HG03060 (cell line): Measurements from ENCODE around the gene CHST5.
"Not testable (repeated sequence)": the region's sequence is repeated elsewhere in the genome, so short reads cannot be mapped to it uniquely, and the experiment has no call there.

ENCODE experiments used
- ATAC-seq: cut with Tn5 transposase; IDR thresholded peaks from one replicate; pipeline ENCODE4 v1.9.1; 2021; ENCODE audit warnings: low read depth, moderate number of reproducible peaks; ENCODE audit not compliant: unreplicated experiment

The CHST5 gene

DNA sequence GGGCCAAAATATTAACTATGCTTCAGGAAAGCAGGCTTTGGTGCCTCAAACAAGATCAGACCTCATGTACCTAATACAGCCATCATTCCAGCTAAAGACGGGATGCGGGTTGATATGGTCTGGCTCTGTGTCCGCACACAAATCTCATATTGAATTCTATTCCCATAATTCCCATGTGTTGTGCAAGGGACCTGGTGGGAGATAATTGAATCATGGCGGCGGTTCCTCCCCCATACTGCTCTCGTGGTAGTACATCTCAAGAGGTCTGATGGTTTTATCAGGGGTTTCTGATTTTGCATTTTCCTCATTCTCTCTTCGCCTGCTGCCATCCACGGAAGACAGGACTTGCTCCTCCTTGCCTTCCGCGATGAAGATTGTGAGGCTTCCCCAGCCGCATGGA is 21.6 kb downstream of the CHST5 start:
- no peak for ATAC-seq

DNA sequence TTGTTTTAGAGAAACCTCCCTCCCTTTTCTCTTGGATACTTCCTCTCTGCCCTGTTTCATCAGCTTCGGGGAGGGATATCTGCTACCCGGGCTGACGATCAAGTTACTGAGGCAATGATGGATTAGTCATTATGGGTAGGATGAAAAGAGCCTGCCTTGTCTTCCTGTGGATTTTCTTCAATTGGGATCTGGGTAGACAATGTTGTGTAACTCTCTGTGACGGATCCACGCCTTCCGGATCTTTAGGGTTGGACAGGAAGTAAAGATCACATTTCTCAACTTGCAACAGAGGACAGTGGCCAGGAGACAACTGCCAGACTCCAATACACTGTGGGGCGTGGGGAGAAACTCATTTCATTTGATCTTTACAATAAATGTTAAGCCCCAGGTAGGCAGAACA is 29.3 kb downstream of the CHST5 start:
- no peak for ATAC-seq

DNA sequence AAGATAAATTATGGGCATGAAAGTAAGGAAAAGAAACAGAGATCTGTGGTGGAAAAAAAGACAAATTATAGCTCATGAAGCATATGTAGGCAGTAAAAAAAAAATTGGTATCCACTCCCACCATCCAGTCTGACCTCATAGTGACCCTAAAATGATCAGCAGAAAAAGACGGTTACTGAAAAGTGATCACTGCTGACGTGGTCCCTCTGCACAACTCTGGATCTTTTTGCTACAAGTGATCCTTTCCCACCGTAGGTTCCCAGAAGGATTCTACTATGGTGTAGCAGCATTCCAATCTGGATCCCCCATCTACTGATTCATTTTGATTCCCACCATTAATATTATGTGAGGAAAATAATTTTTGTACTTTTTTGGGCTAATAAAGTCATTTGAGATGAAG is 29.8 kb downstream of the CHST5 start:
- ATAC-seq = no peak

DNA sequence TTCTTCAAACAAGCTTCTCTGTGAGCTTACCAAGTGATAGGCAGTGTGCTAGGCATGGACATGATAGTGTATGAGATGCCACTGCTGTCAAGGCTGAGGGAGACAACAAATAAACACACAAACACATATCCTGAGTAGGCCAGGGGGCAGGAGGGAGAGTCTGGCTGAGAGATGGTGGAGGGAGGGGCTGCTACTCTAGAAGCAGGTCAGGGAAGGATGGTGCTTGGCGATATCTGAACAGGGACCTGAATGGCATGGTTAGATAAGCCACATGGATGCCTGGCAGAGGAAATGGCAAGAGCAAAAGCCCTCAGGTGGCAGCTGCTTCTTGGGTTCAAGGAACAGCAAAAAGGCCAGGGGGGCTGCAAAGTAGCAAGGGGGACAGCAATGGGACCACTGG is 32.1 kb downstream of the CHST5 start:
- no peak for ATAC-seq

DNA sequence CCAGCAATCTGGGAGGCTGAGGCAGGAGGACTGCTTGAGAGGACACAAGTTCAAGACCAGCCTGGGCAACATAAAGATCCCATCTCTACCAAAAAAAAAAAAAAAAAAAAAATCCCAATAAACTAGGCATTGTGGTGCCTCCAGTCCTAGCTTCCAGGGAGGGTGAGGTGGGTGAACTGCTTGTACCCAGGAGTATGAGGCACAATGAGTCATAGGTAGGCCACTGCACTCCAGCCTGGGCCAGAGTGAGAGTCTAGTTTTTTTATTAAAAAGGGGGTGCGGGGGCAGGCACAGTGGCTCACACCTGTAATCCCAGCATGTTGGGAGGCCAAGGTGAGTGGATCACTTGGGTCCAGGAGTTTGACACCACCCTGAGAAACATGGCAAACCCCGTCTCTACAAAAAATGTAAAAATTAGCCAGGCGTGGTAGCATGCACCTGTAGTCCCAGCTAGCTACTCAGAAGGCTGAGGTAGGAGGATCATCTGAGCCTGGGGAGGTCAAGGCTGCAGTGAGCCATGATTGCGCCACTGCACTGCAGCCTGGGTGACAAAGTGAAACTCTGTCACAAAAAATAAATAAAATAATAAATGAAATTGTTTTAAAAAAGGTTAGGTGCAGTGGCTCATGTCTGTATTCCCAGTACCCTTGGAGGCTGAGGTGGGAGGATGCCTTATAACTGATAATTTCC is 32.8 kb downstream of the CHST5 start:
- ATAC-seq = no peak

DNA sequence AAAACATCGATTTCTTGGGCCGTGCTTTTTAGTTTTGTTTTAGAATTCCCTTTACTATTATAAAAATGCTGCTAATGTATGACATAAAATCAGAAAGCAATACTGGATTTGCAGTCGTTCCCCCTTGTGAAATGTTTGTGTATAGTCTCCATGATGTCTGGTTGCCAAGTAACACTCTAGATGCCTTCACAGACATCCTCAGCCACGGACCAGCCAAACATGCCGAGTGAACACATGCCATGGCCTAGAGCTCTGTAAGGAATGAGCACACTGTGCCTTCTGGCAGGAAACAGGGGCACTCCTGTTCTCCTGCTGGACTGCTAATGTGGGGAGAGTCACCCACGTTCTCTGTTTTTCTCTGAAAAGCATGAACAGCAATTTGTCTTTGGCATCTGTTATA is 34.1 kb downstream of the CHST5 start:
- ATAC-seq = not testable (repeated sequence)

DNA sequence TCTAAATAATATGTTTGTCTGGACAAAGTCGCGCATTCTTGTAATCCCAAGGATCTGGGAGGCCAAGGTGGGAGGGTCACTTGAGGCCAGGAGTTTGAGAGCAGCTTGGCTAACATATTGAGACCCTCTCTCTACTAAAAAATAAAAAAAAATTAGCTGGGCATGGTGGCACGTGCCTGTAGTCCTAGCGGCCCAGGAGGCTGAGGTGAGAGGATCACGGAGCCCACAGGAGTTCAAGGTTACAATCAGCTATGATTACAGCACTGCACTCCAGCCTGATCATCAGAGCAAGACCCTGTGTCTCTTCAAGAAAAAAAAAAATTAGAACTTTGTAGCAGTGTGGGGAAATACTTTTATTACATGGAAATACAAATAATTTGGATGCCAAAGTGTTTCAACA is 34.5 kb downstream of the CHST5 start:
- ATAC-seq = no peak

DNA sequence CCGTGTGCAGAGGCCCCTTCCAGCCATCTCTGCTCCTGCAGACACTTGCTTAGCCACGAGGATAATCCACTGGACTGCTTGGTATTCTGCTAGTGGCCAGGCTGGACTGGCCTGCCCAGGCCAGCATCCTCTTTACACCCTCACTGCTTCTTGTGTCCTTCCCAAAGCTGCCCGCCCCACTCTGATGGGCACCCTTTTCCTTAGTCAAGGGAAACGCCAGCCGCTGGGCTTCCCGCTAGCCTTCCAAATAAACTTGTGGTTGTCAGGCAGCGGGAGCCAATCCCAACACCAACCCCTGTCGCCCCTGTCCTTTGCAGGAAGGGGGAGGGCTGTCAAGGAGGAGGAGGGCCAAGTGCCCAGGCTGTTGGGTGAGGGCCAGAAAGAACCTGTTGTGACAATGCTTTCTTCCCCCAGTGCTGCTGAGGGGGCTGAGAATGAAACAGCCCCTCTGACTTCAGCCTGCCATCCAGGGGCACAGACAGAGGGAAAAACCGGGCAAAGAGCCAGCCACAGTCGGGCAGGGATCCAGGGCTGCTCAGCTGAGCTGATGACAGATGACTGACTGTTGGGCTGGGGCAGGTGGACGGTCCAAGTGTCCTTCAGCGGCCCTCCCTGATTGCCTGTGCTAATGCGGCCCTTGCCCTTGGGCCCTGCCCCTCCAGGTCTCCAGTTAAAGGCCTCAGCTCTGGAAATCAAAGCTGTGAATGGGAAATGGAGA is 37.1 kb downstream of the CHST5 start:
- ATAC-seq = not testable (repeated sequence)

DNA sequence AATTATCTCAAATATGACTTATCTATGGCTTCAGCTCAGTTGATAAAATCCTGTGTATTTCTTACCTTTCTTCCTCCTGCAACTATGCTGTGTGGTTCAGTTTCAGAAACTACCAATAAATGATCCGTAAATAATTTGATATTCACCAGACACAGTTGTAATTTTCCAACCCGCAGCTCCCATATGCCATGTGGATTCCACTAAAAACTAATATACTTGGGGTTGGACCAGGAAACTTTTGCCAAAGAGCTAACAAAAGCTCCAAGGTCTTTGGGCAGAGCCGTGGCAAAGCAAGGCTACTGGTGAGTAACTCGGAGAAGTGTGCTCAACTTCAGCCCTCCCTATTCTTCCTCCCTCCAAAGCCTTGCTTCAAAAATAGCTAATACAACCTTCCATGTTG is 38.4 kb downstream of the CHST5 start:
- ATAC-seq = no peak

DNA sequence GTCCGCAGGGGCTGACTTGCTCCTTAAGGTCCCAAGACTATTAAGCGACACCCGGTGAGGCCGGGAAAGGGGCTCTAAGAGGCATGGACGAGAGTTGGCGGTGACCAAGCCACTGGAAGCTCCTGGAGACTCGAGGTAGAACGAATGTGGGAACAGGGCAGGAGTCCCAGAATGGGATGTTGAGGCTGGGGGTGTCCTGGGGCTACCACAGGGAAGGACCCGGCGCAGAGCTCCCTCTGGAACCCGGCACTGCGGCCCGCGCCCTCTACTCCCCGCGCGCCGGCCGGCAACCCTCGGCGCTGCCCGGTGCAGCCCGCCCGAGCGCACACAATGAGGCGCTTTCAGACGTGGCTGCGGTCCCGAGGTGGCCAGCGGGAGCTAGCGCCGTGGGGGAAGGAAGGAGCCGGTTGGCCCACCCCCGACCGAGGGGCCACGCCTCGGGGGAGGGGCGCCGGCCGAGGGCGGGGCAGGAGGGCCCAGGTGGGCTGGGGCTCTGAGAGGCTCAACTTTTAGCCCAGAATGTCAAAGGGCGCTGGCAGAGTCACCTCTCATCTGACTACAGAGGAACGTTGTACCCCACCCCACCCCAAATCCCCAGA is 40.7 kb downstream of the CHST5 start, which contains the start of gene CHST6:
Gene CHST6 (minus strand): TSS at position 366 of the 599 bp plus-strand sequence. CDS start 15,613 bp downstream, outside the sequence.
- ATAC-seq = no peak

DNA sequence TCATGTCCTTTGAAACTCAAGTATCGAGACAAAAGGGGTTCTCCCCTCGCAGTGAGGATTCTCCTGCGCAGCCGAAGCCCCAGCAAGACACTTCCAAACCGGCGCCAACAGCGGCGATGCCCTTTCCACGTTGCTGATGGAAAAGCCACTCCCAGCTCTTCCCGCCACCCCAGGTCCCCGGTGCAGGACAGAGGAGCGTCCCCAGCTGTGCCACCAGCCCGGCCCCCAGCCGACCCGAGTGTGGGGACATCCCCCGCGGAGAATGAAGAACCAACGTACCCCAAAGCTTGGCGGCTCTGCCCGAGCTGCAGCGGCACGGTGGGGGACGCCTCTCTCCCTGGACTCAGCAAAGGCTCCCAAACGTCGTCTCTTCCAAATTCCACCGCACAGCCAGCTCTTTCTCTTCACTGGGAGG is 41.2 kb downstream of the CHST5 start:
- ATAC-seq = no peak

DNA sequence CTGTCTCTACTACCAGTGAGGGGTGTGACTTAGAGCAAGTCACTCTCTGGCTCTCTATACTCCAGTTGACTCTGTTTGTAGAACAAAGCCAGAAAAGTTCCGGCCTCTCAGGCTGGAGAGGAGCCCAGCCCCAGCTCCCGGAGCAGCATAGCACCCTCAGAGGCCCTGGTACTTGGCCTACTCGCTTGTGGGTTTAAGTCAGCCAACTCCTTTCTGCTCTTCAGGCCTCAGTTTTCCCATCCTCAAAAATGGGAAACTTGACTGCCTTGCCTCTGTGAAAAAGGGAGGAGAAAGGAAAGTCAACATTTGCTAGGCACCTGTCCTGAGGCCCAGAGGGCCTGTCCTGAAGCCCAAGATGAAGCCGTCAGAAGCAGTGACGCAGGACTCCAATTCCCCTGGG is 41.7 kb downstream of the CHST5 start:
- no peak for ATAC-seq

DNA sequence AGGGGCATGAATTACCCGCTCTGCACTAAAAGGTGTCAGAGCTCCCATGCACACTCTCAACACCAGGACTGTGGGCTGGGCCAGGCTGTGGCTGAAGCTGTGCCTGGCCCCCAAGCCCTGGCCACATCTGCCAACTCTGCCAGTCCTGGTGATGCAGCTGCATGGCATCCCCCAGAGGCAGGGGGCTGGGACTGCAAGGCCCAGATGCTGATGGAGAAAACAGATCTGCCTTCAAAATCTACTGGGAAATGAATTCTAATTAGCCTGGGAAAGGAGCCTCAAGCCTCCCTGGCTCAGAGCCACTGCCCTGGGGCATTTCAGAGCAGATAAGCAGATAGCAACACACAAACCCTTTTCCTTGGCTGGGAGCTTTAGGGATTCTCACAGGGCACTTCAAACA is 44.0 kb downstream of the CHST5 start:
- no peak for ATAC-seq

DNA sequence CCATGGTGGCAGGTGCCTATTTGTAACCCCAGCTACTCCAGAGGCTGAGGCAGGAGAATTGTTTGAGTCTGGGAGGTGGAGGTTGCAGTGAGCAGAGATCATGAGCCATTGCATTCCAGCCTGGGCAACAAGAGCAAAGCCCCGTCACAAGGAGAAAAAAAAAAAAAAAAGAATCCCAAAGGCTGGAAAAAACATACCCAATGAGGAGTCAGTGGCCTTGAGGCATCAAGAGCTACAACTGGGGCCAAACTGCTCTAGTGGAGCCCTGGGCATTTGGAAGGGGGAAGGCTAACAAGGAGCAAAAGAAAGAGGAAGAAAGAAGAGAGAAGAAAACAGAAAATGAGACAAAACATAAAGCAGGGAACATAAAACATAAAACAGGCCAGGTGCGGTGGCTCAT is 47.6 kb downstream of the CHST5 start:
- no peak for ATAC-seq

DNA sequence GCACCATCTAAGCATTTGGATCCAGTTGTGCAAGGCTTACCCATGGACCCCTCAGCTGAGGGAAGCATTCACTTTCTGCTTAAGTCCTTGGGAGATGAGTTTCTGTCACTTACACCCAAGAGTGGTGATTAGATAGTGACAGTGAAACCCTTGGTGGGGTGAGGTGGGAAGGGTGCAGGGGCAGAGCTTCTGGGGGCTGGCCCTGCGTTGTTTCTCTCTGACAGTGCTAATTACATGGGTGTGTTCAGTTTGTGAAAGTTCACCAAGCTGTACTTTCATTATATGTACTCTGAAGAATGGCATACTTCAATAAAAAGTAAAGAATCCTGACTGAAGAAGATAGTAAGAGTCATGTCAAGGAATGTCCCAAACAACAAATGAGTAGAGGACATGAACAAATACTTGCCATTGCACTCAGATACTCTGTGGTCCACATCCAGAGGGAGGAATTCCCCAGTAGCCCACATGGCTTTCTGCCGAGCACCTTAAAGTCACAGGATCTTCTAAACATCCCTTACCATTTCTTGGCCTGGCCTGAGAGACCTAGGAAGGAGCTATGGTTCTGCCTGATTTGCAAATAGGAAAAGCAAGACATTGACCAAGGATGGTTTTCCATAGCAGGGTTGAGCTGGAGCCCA is 49.1 kb downstream of the CHST5 start:
- ATAC-seq = no peak

DNA sequence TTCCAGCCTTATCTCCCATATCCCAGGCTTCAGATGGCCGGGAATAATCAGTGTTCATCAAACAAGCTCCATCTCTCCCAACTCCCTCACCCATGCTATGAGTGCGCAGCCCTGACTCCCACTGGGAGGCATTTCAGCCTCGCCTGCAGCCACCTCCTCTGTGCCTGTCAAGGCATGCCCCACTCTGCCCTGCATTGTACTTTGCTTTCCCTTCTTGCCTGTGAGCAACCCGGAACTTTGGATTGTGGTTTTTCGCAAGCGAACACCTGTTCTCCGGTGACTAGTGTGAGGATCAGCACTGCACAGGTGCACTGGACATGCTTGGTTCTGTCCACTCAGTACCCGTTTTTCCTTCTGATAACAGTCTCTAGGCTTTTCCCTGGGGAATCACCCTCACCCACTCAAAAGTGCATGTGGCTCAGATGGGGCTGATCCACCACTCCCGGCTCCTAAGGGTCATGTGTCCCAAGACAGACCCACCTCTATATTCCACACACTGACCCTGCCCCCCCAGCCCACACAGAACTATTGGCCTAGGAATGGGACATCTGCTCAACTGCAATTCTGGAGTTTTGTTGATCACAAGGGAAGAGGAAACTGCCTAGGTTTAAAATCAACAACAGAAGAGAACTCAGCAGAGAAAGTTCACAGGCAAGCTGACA is 49.8 kb downstream of the CHST5 start:
- ATAC-seq = no peak

DNA sequence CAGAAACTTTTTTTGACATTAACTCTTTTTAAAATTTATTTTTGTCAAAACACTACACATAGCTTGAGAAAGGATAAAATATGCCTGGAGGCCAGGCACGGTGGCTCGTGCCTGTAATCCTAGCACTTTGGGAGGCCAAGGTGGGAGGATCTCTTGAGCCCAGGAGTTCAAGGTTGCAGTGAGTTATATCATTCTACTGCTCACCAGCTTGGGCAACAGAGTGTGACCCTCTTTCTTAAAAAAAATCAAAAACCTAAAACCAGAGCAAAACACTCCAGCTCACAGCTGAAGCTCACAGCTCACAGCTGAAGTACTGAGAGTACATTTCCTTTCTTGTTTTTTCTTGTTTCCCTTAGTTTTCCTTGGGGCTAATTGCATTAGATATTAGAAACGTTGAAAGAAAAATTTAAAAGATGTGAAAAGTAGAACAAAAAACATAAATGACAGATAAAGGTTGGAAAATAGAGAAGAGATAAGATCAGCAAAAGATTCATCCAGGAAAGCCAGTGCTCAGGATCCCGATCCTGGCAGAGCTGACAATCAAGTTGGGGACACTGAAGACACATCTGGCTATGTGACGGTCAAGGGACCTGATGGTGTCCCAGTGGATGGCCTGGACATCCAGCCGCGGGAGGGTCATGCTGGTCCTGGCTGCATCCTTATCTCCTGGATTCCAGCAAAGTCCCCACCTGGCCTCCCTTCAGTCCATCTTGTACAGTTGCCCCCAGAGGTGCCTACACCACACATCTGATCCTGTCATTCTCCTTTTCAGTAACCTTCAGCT is 50.5 kb downstream of the CHST5 start:
- ATAC-seq = peak; percentile 48

DNA sequence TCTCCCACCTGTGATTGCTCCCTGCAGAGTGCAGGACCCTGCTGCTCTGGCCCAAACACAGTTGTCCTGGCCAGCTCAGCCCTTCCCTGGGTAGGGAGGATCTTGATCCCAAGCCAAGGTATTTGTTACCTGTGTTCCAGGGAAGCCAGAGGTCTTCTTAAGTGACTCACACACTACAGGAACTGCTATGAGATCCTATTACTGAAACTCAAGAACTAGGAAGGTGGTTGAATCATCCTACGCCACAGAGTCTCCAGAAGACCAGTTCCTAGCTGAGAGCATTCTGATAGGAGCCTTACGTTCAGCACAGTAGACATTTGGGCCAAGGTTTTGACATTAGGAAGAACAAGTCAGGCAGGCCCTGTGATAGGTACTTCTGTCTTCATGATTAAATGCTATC is 52.7 kb downstream of the CHST5 start:
- no peak for ATAC-seq

DNA sequence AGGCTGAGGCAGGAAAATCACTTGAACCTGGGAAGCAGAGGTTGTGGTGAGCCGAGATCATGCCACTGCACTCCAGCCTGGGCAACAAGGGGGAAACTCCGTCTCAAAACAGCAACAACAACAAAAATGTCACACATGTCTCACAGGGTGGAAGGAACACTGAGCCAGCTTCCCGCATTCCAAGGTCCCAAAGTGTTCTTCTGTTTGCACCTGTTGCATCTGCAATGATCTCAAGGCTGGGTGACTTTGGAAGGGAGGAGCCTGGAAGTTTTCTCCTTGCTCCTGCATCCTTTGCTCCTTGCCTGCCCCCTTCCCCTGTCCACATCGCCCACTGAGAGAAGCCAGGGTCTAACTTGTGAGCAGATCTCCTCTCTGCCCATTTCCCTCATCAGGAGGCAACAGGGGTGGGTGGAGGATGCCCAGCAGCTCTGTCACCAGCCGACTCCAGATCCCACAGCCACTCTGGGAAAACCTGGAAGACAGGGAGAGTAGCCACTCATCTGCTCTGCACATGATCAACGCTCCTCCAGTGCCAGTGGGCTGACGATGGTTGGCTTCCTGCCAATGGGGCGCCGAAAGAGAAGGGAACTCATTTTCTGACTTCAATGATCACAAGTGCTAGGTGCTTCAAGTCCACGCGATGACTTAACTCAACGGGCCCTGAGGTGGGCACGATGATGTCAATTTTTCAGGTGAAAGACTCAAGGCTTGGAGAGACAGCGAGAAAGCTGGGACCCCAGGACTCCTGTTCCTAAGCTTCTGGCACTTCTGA is 53.3 kb downstream of the CHST5 start:
- no peak for ATAC-seq
